Panc1 (cell line): ENCODE data around the gene TULP1. TPM values are rescaled to one million over a fixed set of nuclear protein-coding genes. Genes with fewer than 3 reads are reported as not detected.

ENCODE experiments used
- ATAC-seq: fragments of 200-7000 bp; cut with Tn5 transposase; 2 replicates; pipeline ENCODE4 v1.9.1; 2020; ENCODE audit warnings: mild to moderate bottlenecking, moderate library complexity
- BruUV-seq: library from RNA; stranded (reverse); fragments of 400-500 nt; replicated peaks from 2 replicates; lab custom pipeline; 2021; lab: Mats Ljungman, UMichigan
- CTCF ChIA-PET: fragments of 300-600 bp; sonication (Branson Sonifier 250); formaldehyde crosslinking; loops from one replicate; lab custom pipeline; 2022; ENCODE audit warnings: antibody characterized with exemption; lab: Charles Lee
- POLR2A ChIA-PET: fragments of 300-600 bp; sonication (Branson Sonifier 250); formaldehyde crosslinking; loops from one replicate; lab custom pipeline; 2022; ENCODE audit warnings: antibody characterized with exemption; lab: Charles Lee
- DNase-seq: peaks from one replicate; pipeline ENCODE4 v3.0.0-alpha.2; 2010; ENCODE audit warnings: low read depth, low spot score
- H3K27ac ChIP-seq: 2 replicates; pipeline ENCODE4 v1.5.1; 2011; ENCODE audit warnings: mild to moderate bottlenecking, low read length, inconsistent platforms
- H3K27me3 ChIP-seq: fragments of 200-500 bp; sonication (Bioruptor generic); 2 replicates; pipeline ENCODE4 v1.6.0; 2014; ENCODE audit warnings: low read length, inconsistent platforms; ENCODE audit not compliant: control insufficient read depth, insufficient read depth
- H3K36me3 ChIP-seq: fragments of 200-500 bp; sonication (Bioruptor generic); 2 replicates; pipeline ENCODE4 v1.5.1; 2014; ENCODE audit warnings: inconsistent platforms, mild to moderate bottlenecking, low read length, moderate library complexity; ENCODE audit not compliant: control insufficient read depth, insufficient read depth
- H3K4me1 ChIP-seq: 2 replicates; pipeline ENCODE4 v1.5.1; 2011; ENCODE audit warnings: inconsistent platforms, mild to moderate bottlenecking, low read length, moderate library complexity; ENCODE audit not compliant: control insufficient read depth, insufficient read depth
- H3K4me3 ChIP-seq, 2 experiments: 2 replicates each; pipeline ENCODE4 v1.5.1; 2011 to 2012; ENCODE audit warnings: low read depth in 2 of 2, low read length in 2 of 2, mild to moderate bottlenecking in 2 of 2, inconsistent platforms in 1 of 2, moderate library complexity in 1 of 2
- H3K9me3 ChIP-seq: fragments of 200-500 bp; sonication (Bioruptor generic); 2 replicates; pipeline ENCODE4 v1.5.1; 2014; ENCODE audit warnings: low read depth, mild to moderate bottlenecking, inconsistent platforms, low read length, moderate library complexity; ENCODE audit not compliant: control insufficient read depth, insufficient read depth
- CTCF ChIP-seq: fragments of 450-650 bp; IDR thresholded peaks from 2 replicates; pipeline ENCODE4 v1.5.1; 2017; ENCODE audit warnings: mild to moderate bottlenecking
- POLR2AphosphoS5 ChIP-seq: IDR thresholded peaks from 2 replicates; pipeline ENCODE4 v1.6.1; 2012; ENCODE audit warnings: mild to moderate bottlenecking, low read depth, low read length, moderate library complexity
- REST ChIP-seq, 2 experiments: IDR thresholded peaks; 2 replicates each; pipeline ENCODE4 v1.6.1; 2011 to 2012; ENCODE audit warnings: low read depth in 2 of 2, control low read depth in 1 of 2, low read length in 1 of 2, mild to moderate bottlenecking in 1 of 2, moderate library complexity in 1 of 2; ENCODE audit not compliant: insufficient read depth in 1 of 2
- SIN3A ChIP-seq: IDR thresholded peaks from 2 replicates; pipeline ENCODE4 v1.6.1; 2012; ENCODE audit warnings: low read depth, mild to moderate bottlenecking, low read length, moderate library complexity, borderline replicate concordance; ENCODE audit not compliant: insufficient read depth
- TCF7L2 ChIP-seq: IDR thresholded peaks from 2 replicates; pipeline ENCODE4 v1.6.1; 2011; ENCODE audit warnings: mild to moderate bottlenecking, low read depth, low read length, inconsistent platforms
- in situ Hi-C: cut with HindIII; loops from 2 replicates; pipeline ENCODE4 v1.10.0; 2016; ENCODE audit warnings: low sequenced_read_pairs, low pct_unique_long_range_greater_than_20kb
- intact Hi-C: fragments of 100-400 bp; cut with micrococcal nuclease; formaldehyde crosslinking; loops from one replicate; pipeline ENCODE4 v1.10.0; 2022; ENCODE audit not compliant: unreplicated experiment
- total RNA-seq: library from RNA; stranded (reverse); gene quantifications from one replicate; pipeline ENCODE4 v1.2.1, GENCODE V29; 2021; ENCODE audit not compliant: unreplicated experiment

Gene TULP1
- total RNA-seq, 1 experiment from 2014 or later = not detected

- no peak overlapping the region for H3K4me3 ChIP-seq
- H3K27ac ChIP-seq = no peak overlapping the region
- TF ChIP-seq REST (IDR thresholded peaks at IDR 0.05; ENCODE audit: insufficient read depth in 1 of 2, low read depth in 2 of 2, low read length in 1 of 2) (no peak), TCF7L2 (no peak), CTCF (no peak), POLR2AphosphoS5 (no peak), SIN3A (no peak)
- ATAC-seq = no peak
- no peak for DNase-seq
- no peaks in the 10 kb centered on the region for H3K36me3 ChIP-seq
- H3K4me1 ChIP-seq = no peaks in the 10 kb centered on the region
- in situ Hi-C loops (no loop called here), intact Hi-C loops (no loop called here)
- POLR2A ChIA-PET = no interaction called here
- no peaks in the 10 kb centered on the region for H3K9me3 ChIP-seq
- no TSS peak for BruUV-seq
- H3K27me3 ChIP-seq = no peaks in the 10 kb centered on the region
- CTCF ChIA-PET = interaction anchor here (2.0 kb wide), 1 partner anchor 14 kb away, joined by 9 read pairs; no protein-coding TSS in a partner anchor
Observed at GRCh38 chr6:35508027-35508426, 4.7 kb downstream of the TULP1 start.

GRCh38 chr6:35507221-35507620 lies 5.5 kb downstream of the TULP1 start:
- no peaks in the 10 kb centered on the region for H3K27me3 ChIP-seq
- ChIA-PET CTCF (interaction anchor here (2.0 kb wide), 1 partner anchor 15 kb away, joined by 9 read pairs; no protein-coding TSS in a partner anchor), POLR2A (no interaction called here)
- no peak overlapping the region for H3K4me3 ChIP-seq
- no peak for TF ChIP-seq TCF7L2
- no peak for TF ChIP-seq POLR2AphosphoS5
- no peak for TF ChIP-seq REST (IDR thresholded peaks at IDR 0.05; ENCODE audit: insufficient read depth in 1 of 2, low read depth in 2 of 2, low read length in 1 of 2)
- TF ChIP-seq CTCF = no peak
- no peak for TF ChIP-seq SIN3A
- intact Hi-C loops = no loop called here
- H3K4me1 ChIP-seq = no peaks in the 10 kb centered on the region
- no peak overlapping the region for H3K27ac ChIP-seq
- no peaks in the 10 kb centered on the region for H3K36me3 ChIP-seq
- no peak for DNase-seq
- no TSS peak for BruUV-seq
- ATAC-seq = no peak
- in situ Hi-C loops = no loop called here
- no peaks in the 10 kb centered on the region for H3K9me3 ChIP-seq
